ENCODE data around the gene MAGI1. TPM values are rescaled to one million over a fixed set of nuclear protein-coding genes. Genes with fewer than 3 reads are reported as not detected.
"Not testable (repeated sequence)": the region's sequence is repeated elsewhere in the genome, so short reads cannot be mapped to it uniquely, and the experiment has no call there.

MAGI1 gene
- total RNA-seq, 1 donor from 2014 or later = 74.8 TPM

GRCh38 chr3:65912647-65913046 is 126.1 kb downstream of the MAGI1 start:
- no peak for DNase-seq (ENCODE audit: low spot score)

GRCh38 chr3:65908588-65908987 is 130.1 kb downstream of the MAGI1 start:
- no peak for DNase-seq (ENCODE audit: low spot score)

- DNase-seq (ENCODE audit: low spot score) = no peak
Observed at GRCh38 chr3:65907232-65908130, 131.2 kb downstream of the MAGI1 start.

GRCh38 chr3:65905771-65906170 is 132.9 kb downstream of the MAGI1 start:
- DNase-seq (ENCODE audit: low spot score) = no peak

- no peak for DNase-seq (ENCODE audit: low spot score)
Observed at GRCh38 chr3:65904016-65904415, 134.7 kb downstream of the MAGI1 start.

GRCh38 chr3:65902304-65902793 is 136.4 kb downstream of the MAGI1 start:
- DNase-seq (ENCODE audit: low spot score) = no peak

- DNase-seq (ENCODE audit: low spot score) = no peak
Observed at GRCh38 chr3:65901226-65901625, 137.5 kb downstream of the MAGI1 start.

GRCh38 chr3:65899226-65899625 is 139.5 kb downstream of the MAGI1 start:
- no peak for DNase-seq (ENCODE audit: low spot score)

- no peak for DNase-seq (ENCODE audit: low spot score)
Observed at GRCh38 chr3:65897766-65898165, 141.0 kb downstream of the MAGI1 start.

GRCh38 chr3:65896321-65896720 is 142.4 kb downstream of the MAGI1 start:
- DNase-seq (ENCODE audit: low spot score) = no peak

GRCh38 chr3:65894679-65895453 is 143.9 kb downstream of the MAGI1 start:
- no peak for DNase-seq (ENCODE audit: low spot score)

- DNase-seq (ENCODE audit: low spot score) = no peak
Observed at GRCh38 chr3:65894126-65894525, 144.6 kb downstream of the MAGI1 start.

GRCh38 chr3:65893631-65894030 is 145.1 kb downstream of the MAGI1 start:
- DNase-seq (ENCODE audit: low spot score) = no peak

GRCh38 chr3:65891477-65891876 is 147.2 kb downstream of the MAGI1 start:
- DNase-seq (ENCODE audit: low spot score) = not testable (repeated sequence)

GRCh38 chr3:65890328-65890727 is 148.4 kb downstream of the MAGI1 start:
- no peak for DNase-seq (ENCODE audit: low spot score)

- no peak for DNase-seq (ENCODE audit: low spot score)
Observed at GRCh38 chr3:65889707-65890099, 149.0 kb downstream of the MAGI1 start.

GRCh38 chr3:65888980-65889706 is 149.6 kb downstream of the MAGI1 start:
- DNase-seq (ENCODE audit: low spot score) = no peak

GRCh38 chr3:65888196-65888595 is 150.5 kb downstream of the MAGI1 start:
- no peak for DNase-seq (ENCODE audit: low spot score)

GRCh38 chr3:65886391-65886790 is 152.3 kb downstream of the MAGI1 start:
- DNase-seq (ENCODE audit: low spot score) = no peak

GRCh38 chr3:65884071-65884470 is 154.6 kb downstream of the MAGI1 start:
- DNase-seq (ENCODE audit: low spot score) = no peak

GRCh38 chr3:65883613-65884012 is 155.1 kb downstream of the MAGI1 start:
- no peak for DNase-seq (ENCODE audit: low spot score)

GRCh38 chr3:65880350-65880749 is 158.4 kb downstream of the MAGI1 start:
- no peak for DNase-seq (ENCODE audit: low spot score)
